DOHH2 (cell line): Measurements from ENCODE around the gene ABCC9.

ENCODE experiments used
- H3F3A ChIP-seq: fragments of 200-600 bp; sonication (generic), shearing (Covaris generic); 2 replicates; pipeline ENCODE4 v1.6.0; 2016; ENCODE audit warnings: antibody characterized with exemption, mild to moderate bottlenecking; ENCODE audit not compliant: control insufficient read depth, insufficient read depth
- H3K27ac ChIP-seq: fragments of 200-600 bp; sonication (generic); 2 replicates; pipeline ENCODE4 v1.5.1; 2014; ENCODE audit warnings: low read depth, mild to moderate bottlenecking, low read length, moderate library complexity
- H3K27me3 ChIP-seq: fragments of 200-600 bp; sonication (generic); 2 replicates; pipeline ENCODE4 v1.6.1; 2014; ENCODE audit warnings: mild to moderate bottlenecking, low read length, mixed read lengths; ENCODE audit not compliant: control insufficient read depth
- H3K36me3 ChIP-seq: fragments of 200-600 bp; sonication (generic); 2 replicates; pipeline ENCODE4 v1.6.1; 2014; ENCODE audit warnings: mild to moderate bottlenecking, low read length, moderate library complexity, mixed read lengths; ENCODE audit not compliant: control insufficient read depth
- H3K4me1 ChIP-seq: fragments of 200-600 bp; sonication (generic); 2 replicates; pipeline ENCODE4 v1.6.1; 2014; ENCODE audit warnings: mild to moderate bottlenecking, low read length, mixed read lengths; ENCODE audit not compliant: control insufficient read depth
- H3K4me2 ChIP-seq: fragments of 200-600 bp; sonication (generic); 2 replicates; pipeline ENCODE4 v1.6.0; 2014; ENCODE audit warnings: mild to moderate bottlenecking, low read length, moderate library complexity
- H3K4me3 ChIP-seq: fragments of 200-600 bp; sonication (generic); 2 replicates; pipeline ENCODE4 v1.5.1; 2014; ENCODE audit warnings: mild to moderate bottlenecking, low read length, mixed read lengths
- H3K79me2 ChIP-seq: fragments of 200-600 bp; sonication (generic); 2 replicates; pipeline ENCODE4 v1.6.1; 2014; ENCODE audit warnings: mild to moderate bottlenecking, low read length, mixed read lengths; ENCODE audit not compliant: control insufficient read depth
- H3K9me2 ChIP-seq: fragments of 200-600 bp; sonication (generic); replicated peaks from 2 replicates; pipeline ENCODE4 v1.6.1; 2014; ENCODE audit warnings: mild to moderate bottlenecking, low read length, mixed read lengths; ENCODE audit not compliant: control insufficient read depth
- H3K9me3 ChIP-seq: fragments of 200-600 bp; sonication (generic); 2 replicates; pipeline ENCODE4 v1.6.1; 2014; ENCODE audit warnings: antibody characterized with exemption, low read length, mixed read lengths; ENCODE audit not compliant: control insufficient read depth, insufficient read depth
- H4K20me1 ChIP-seq: fragments of 200-600 bp; sonication (generic); 2 replicates; pipeline ENCODE4 v1.6.0; 2014; ENCODE audit warnings: low read depth, mild to moderate bottlenecking, antibody characterized with exemption, low read length, moderate library complexity; ENCODE audit not compliant: control insufficient read depth, insufficient read depth
- EZH2phosphoT487 ChIP-seq: fragments of 200-600 bp; sonication (generic); IDR thresholded peaks from 2 replicates; pipeline ENCODE4 v1.6.1; 2017; ENCODE audit warnings: borderline replicate concordance, mild to moderate bottlenecking, antibody characterized with exemption, low read length, moderate library complexity, mixed read lengths
- TF ChIP-seq, protein P1 (sequence below): fragments of 200-600 bp; sonication (generic); IDR thresholded peaks from one replicate; pipeline ENCODE4 v1.5.1; 2014; ENCODE audit warnings: antibody characterized with exemption, mild to moderate bottlenecking, low read depth, low read length; ENCODE audit not compliant: poor library complexity, severe bottlenecking

The ABCC9 gene

DNA sequence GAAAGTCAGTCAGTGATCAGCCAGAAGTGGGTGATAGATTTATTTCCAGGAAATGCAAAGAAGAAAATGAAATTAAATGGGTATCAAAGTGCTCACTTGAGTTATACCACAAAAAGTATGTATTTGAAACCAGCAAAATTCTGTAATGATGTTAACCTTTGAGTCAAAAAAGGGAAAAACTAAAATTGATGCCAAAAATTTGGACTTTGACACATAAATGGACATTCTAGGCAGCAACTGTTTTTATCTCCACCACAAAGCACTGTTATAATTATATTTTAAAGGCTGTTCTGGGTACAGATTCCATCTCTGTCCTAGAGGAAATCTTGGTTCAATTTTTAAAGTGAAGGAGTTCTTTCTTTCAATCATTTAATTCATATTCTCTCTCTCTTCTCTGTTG lies 135.0 kb downstream of the ABCC9 start:
- Histone ChIP-seq H3K27me3 (no peaks in the 10 kb centered on the region), H3F3A (no peaks in the 10 kb centered on the region), H4K20me1 (no peaks in the 10 kb centered on the region), H3K4me2 (no peak overlapping the region), H3K4me3 (no peak overlapping the region), H3K36me3 (no peaks in the 10 kb centered on the region), H3K79me2 (no peaks in the 10 kb centered on the region), H3K27ac (no peak overlapping the region), H3K4me1 (no peaks in the 10 kb centered on the region), H3K9me3 (no peaks in the 10 kb centered on the region), H3K9me2 (no peaks in the 10 kb centered on the region)
- TF ChIP-seq EZH2phosphoT487, result no peak
- TF ChIP-seq, protein P1, sequence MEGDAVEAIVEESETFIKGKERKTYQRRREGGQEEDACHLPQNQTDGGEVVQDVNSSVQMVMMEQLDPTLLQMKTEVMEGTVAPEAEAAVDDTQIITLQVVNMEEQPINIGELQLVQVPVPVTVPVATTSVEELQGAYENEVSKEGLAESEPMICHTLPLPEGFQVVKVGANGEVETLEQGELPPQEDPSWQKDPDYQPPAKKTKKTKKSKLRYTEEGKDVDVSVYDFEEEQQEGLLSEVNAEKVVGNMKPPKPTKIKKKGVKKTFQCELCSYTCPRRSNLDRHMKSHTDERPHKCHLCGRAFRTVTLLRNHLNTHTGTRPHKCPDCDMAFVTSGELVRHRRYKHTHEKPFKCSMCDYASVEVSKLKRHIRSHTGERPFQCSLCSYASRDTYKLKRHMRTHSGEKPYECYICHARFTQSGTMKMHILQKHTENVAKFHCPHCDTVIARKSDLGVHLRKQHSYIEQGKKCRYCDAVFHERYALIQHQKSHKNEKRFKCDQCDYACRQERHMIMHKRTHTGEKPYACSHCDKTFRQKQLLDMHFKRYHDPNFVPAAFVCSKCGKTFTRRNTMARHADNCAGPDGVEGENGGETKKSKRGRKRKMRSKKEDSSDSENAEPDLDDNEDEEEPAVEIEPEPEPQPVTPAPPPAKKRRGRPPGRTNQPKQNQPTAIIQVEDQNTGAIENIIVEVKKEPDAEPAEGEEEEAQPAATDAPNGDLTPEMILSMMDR, result no peak

DNA sequence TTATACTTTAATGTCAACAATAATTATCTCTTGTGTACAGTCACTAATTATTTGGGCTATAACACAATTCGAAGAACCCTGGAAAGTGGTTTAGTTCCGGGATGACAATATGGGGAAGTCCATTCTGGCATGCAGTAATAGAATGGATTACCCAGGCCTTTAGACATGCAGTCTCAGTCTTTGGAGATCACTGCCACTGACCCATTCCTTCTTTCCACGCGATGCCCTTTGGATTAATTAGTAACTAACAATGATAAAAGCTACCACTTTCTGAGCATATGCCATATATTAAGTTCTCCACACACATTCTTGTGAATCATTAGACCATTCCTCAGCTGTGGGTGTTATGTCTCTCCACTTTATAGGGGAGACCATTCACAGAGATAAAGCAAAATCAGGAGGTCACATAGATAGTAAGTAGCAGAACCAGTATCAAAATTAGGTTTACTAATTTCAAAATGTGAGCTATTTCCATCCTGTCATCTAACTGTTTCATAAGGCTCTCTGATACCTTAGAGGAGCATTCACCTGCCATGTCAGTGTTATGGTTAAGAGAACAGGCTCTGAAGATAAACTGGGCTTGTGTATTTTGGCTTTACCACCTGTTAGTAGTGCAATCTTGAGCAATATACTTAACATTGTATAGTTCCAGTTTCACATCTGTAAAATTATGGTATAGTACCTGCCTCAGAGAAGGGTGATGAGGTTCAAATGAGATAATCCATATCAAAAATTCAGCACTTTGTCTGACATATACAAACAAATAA lies 139.5 kb downstream of the ABCC9 start:
- H3K27ac ChIP-seq, result no peak overlapping the region
- no peaks in the 10 kb centered on the region for H4K20me1 ChIP-seq
- no peaks in the 10 kb centered on the region for H3K27me3 ChIP-seq
- no peaks in the 10 kb centered on the region for H3F3A ChIP-seq
- H3K4me1 ChIP-seq, result no peaks in the 10 kb centered on the region
- no peak overlapping the region for H3K4me3 ChIP-seq
- TF ChIP-seq, protein P1, result no peak
- no peak for TF ChIP-seq EZH2phosphoT487
- H3K36me3 ChIP-seq, result no peaks in the 10 kb centered on the region
- H3K4me2 ChIP-seq, result no peak overlapping the region
- H3K9me3 ChIP-seq, result no peaks in the 10 kb centered on the region
- no peaks in the 10 kb centered on the region for H3K9me2 ChIP-seq
- no peaks in the 10 kb centered on the region for H3K79me2 ChIP-seq

DNA sequence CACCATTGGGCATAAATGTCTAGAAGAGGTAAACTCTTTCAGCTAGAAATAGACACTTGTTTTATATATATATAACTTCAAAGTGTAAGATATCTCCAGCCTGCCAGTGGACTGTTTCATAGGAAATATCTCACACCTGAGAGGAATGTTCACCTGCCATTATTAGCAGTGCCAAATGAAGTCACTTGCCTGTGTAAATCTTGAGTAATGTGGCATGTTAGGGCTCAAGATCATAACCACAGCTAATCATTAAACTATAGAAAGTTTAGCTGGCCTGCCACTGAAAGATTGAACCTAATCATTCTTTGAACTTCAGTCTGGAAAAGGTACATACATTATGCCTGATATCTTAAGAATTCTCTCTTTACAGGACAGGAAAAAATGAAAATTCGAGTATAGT lies 141.2 kb downstream of the ABCC9 start:
- Histone ChIP-seq H3K4me3 (no peak overlapping the region), H3F3A (no peaks in the 10 kb centered on the region), H3K9me3 (no peaks in the 10 kb centered on the region), H3K4me1 (no peaks in the 10 kb centered on the region), H4K20me1 (no peaks in the 10 kb centered on the region), H3K9me2 (no peaks in the 10 kb centered on the region), H3K27me3 (no peaks in the 10 kb centered on the region), H3K79me2 (no peaks in the 10 kb centered on the region), H3K27ac (no peak overlapping the region), H3K4me2 (no peak overlapping the region), H3K36me3 (no peaks in the 10 kb centered on the region)
- TF ChIP-seq, protein P1, result no peak
- no peak for TF ChIP-seq EZH2phosphoT487
